Trophoblast cell (in vitro differentiated cells and primary cell): ENCODE results near the gene UMPS.
"Not testable (repeated sequence)": the region's sequence is repeated elsewhere in the genome, so short reads cannot be mapped to it uniquely, and the experiment has no call there.

Source experiments
- DNase-seq, 2 donors: peaks; one replicate each; pipeline ENCODE4 v3.0.0-alpha.2; 2016
- H2AFZ ChIP-seq: 2 replicates; pipeline ENCODE4 v1.6.1; 2013; ENCODE audit warnings: low read length, moderate library complexity, mild to moderate bottlenecking; ENCODE audit not compliant: insufficient read depth, poor library complexity
- H2AK5ac ChIP-seq: 2 replicates; pipeline ENCODE4 v1.6.1; 2013; ENCODE audit warnings: mild to moderate bottlenecking, low read length
- H2BK120ac ChIP-seq: 2 replicates; pipeline ENCODE4 v1.6.1; 2013; ENCODE audit warnings: low read length, mild to moderate bottlenecking, moderate library complexity; ENCODE audit not compliant: insufficient read depth, poor library complexity
- H2BK12ac ChIP-seq: 2 replicates; pipeline ENCODE4 v1.6.1; 2013; ENCODE audit warnings: mild to moderate bottlenecking, low read length, moderate library complexity
- H2BK5ac ChIP-seq: 2 replicates; pipeline ENCODE4 v1.6.1; 2013; ENCODE audit warnings: low read length, low read depth, moderate library complexity, mild to moderate bottlenecking; ENCODE audit not compliant: poor library complexity
- H3K14ac ChIP-seq: 2 replicates; pipeline ENCODE4 v1.6.1; 2013; ENCODE audit warnings: mild to moderate bottlenecking, low read length
- H3K18ac ChIP-seq: 2 replicates; pipeline ENCODE4 v1.6.1; 2013; ENCODE audit warnings: mild to moderate bottlenecking, low read length
- H3K23ac ChIP-seq: 2 replicates; pipeline ENCODE4 v1.6.1; 2013; ENCODE audit warnings: low read length
- H3K27ac ChIP-seq: 2 replicates; pipeline ENCODE4 v1.5.1; 2013; ENCODE audit warnings: low read depth, mild to moderate bottlenecking, inconsistent platforms, low read length, moderate library complexity
- H3K27me3 ChIP-seq: 2 replicates; pipeline ENCODE4 v1.6.1; 2013; ENCODE audit warnings: inconsistent platforms, mild to moderate bottlenecking, low read length, moderate library complexity; ENCODE audit not compliant: insufficient read depth
- H3K36me3 ChIP-seq, 2 experiments: 1 replicate in 1 of 2; 2 replicates in 1 of 2; pipeline ENCODE4 v1.6.1; 2013; ENCODE audit warnings: low read length in 2 of 2, mild to moderate bottlenecking in 2 of 2, moderate library complexity in 1 of 2; ENCODE audit not compliant: insufficient read depth in 2 of 2, control insufficient read depth in 1 of 2
- H3K4ac ChIP-seq: 2 replicates; pipeline ENCODE4 v1.6.1; 2013; ENCODE audit warnings: low read depth, mild to moderate bottlenecking, low read length, moderate library complexity
- H3K4me1 ChIP-seq, 2 experiments: 1 replicate in 1 of 2; 2 replicates in 1 of 2; pipeline ENCODE4 v1.6.1; 2013; ENCODE audit warnings: low read length in 2 of 2, mild to moderate bottlenecking in 2 of 2, moderate library complexity in 1 of 2; ENCODE audit not compliant: insufficient read depth in 2 of 2, control insufficient read depth in 1 of 2
- H3K4me2 ChIP-seq: 2 replicates; pipeline ENCODE4 v1.6.1; 2013; ENCODE audit warnings: inconsistent platforms, mild to moderate bottlenecking, low read length, moderate library complexity
- H3K4me3 ChIP-seq: 2 replicates; pipeline ENCODE4 v1.5.1; 2013; ENCODE audit warnings: mild to moderate bottlenecking, low read depth, low read length, inconsistent platforms
- H3K79me1 ChIP-seq: one replicate; pipeline ENCODE4 v1.6.1; 2013; ENCODE audit warnings: low read length
- H3K79me2 ChIP-seq: 2 replicates; pipeline ENCODE4 v1.6.1; 2013; ENCODE audit warnings: low read length, mild to moderate bottlenecking; ENCODE audit not compliant: control insufficient read depth, insufficient read depth, poor library complexity
- H3K9ac ChIP-seq: 2 replicates; pipeline ENCODE4 v1.6.1; 2013; ENCODE audit warnings: mild to moderate bottlenecking, low read length
- H3K9me3 ChIP-seq: 2 replicates; pipeline ENCODE4 v1.6.1; 2013; ENCODE audit warnings: low read depth, mild to moderate bottlenecking, control low read depth, inconsistent platforms, low read length; ENCODE audit not compliant: insufficient read depth
- H4K12ac ChIP-seq: 2 replicates; pipeline ENCODE4 v1.6.1; 2013; ENCODE audit warnings: low read depth, mild to moderate bottlenecking, low read length, moderate library complexity
- H4K8ac ChIP-seq: 2 replicates; pipeline ENCODE4 v1.6.1; 2013; ENCODE audit warnings: low read depth, mild to moderate bottlenecking, low read length, moderate library complexity
- H4K91ac ChIP-seq: one replicate; pipeline ENCODE4 v1.6.1; 2013; ENCODE audit warnings: low read depth, mild to moderate bottlenecking, low read length, moderate library complexity
- WGBS: extraction: QIAGEN DNeasy Blood & Tissue Kit; methylation state at CpG from one replicate; pipeline ENCODE4 v1.1.7; 2013; ENCODE audit warnings: missing lambda C conversion rate; ENCODE audit not compliant: insufficient read length, insufficient coverage; ENCODE audit errors: extremely low coverage; 5-methylcytosine and 5-hydroxymethylcytosine counted together

UMPS gene

DNA sequence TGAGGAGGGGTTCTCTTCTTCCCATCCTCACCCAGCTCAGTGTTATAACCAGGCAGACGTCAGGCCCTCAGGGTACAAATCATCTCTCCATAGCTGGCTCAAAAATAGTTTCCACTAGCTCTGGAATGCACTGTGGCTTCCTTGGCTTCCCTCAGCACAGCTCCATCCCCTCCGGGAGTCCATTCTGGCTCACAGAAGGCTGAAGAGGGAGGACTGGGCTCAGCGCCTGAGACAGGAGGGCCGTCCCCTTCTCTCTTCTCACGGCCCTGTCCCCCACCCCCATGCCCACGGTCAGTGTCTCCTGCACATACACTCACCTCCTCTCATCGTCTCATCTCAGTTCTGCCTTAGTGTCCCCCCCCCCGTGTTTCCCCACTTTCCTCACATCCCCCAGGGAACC lies 50.1 kb downstream of the UMPS start:
- Histone ChIP-seq H2BK5ac (peak overlapping the region; percentile 97), H3K79me1 (peaks cover 59% of the 10 kb centered on the region), H3K23ac (no peak overlapping the region), H4K12ac (peak overlapping the region; percentile 65), H3K4me3 (no peak overlapping the region), H3K4ac (peak overlapping the region; percentile 61), H4K8ac (peak overlapping the region; percentile 92), H2BK120ac (peak overlapping the region; percentile 98), H3K9ac (no peak overlapping the region), H2AFZ (peak overlapping the region; percentile 32), H4K91ac (peak overlapping the region; percentile 99), H3K18ac (peak overlapping the region; percentile 92), H3K79me2 (peaks cover 15% of the 10 kb centered on the region), H3K27ac (peak overlapping the region; percentile 90), H3K4me2 (peak overlapping the region; percentile 12), H3K9me3 (no peaks in the 10 kb centered on the region), H2BK12ac (peak overlapping the region; percentile 97), H3K27me3 (no peaks in the 10 kb centered on the region), H2AK5ac (peak overlapping the region; percentile 98), H3K36me3 (peaks cover 26 to 31% of the 10 kb centered on the region in 2 experiments), H3K4me1 (peaks cover 53 to 62% of the 10 kb centered on the region in 2 experiments), H3K14ac (peak overlapping the region; percentile 96)
- DNase-seq: peak; percentile 81 to 93
- WGBS: no CpG with 5 or more reads among the region's 8 CpGs

DNA sequence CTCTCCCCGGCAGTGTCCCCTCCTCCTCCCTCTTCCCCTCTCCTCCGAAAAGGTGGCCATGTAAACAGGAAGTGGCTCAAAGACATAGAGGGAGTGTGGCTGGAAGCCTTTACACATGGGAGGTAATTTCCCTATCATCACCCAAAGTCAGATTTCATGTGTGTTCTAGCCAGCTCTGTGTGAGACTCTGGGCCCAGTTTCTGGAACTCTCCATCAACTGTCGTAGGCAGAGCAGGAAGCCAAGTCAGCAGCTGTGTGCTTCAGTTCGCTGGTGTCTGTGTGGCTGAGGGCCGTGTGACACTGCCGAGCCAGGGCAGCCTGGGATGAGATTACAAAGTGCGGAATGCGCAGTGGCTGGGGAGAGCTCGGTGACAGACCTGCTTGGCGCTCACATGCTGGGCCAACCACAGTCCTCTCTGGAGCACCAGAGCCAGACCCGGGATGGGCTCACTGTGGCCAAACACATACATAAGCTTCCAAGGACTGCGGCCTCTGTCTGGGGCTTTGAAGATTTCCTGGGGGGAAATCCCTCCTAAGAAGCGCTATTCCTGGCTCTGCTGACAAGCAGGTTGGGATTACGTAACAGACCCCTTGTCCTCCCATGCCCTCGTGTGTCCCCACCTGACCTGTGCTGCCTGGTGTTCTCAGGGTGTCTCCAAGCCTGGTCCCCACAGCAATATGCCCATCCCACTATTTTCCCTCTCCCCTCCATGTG lies 50.7 kb downstream of the UMPS start:
- Histone ChIP-seq H2BK12ac (peak overlapping the region; percentile 90), H3K36me3 (peaks cover 24 to 29% of the 10 kb centered on the region in 2 experiments), H2BK5ac (peak overlapping the region; percentile 88), H3K14ac (peak overlapping the region; percentile 77), H3K27me3 (no peaks in the 10 kb centered on the region), H2BK120ac (peak overlapping the region; percentile 98), H3K79me2 (peaks cover 15% of the 10 kb centered on the region), H3K79me1 (peaks cover 56% of the 10 kb centered on the region), H3K4ac (peak overlapping the region; percentile 61), H4K8ac (peak overlapping the region; percentile 92), H2AFZ (peak overlapping the region; percentile 46), H3K9me3 (no peaks in the 10 kb centered on the region), H4K91ac (peak overlapping the region; percentile 57), H3K4me1 (peaks cover 50 to 57% of the 10 kb centered on the region in 2 experiments), H3K27ac (peak overlapping the region; percentile 90), H3K23ac (no peak overlapping the region), H3K4me2 (peak overlapping the region; percentile 2), H3K9ac (no peak overlapping the region), H4K12ac (no peak overlapping the region), H3K4me3 (no peak overlapping the region), H3K18ac (peak overlapping the region; percentile 71), H2AK5ac (peak overlapping the region; percentile 73)
- no CpG with 5 or more reads among the region's 15 CpGs for WGBS
- peak; percentile 77 to 79 for DNase-seq

DNA sequence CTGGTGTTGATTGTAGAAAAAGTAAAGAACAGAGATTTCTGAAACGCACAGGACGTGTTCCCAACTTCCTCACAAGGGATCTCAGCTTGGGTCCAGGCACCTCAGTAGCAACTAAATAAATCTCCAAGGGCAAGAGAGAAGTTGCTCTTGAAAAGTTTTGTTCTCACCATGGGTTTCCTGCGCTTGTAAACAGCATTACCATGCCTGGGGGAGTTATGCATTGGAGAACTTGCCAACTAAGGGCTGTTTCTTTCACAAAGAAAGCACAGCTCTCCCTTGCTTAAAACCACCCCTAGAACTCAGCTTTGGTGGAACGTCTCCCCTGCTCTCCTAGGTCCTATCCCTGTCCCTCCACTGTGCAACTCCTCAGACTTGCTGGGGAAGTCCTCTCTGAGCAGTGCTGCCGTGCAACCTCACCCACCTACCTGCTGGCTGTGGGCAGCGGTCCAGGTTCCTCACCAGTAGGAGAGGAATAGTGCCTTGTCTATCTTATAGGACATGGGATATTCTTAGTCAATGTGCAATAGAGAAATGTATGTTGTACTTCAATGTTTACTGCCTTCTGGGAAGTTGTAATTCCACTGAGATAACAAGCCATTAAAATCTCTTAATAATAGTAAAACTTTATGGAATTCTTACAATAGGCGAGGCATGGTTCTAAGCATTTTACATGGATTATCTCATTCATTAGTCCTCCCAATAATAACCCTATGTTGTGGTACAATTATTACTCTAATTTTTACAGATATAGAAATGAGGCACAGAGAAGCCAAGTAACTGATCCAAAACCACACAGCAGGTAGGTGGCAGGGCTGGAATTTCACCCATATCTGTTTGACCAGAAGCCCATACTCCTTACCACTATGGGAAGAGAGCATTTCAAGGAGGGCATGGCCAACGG lies 51.5 kb downstream of the UMPS start:
- no peaks in the 10 kb centered on the region for H3K27me3 ChIP-seq
- H3K18ac ChIP-seq: peak overlapping the region; percentile 51
- H4K12ac ChIP-seq: no peak overlapping the region
- peak overlapping the region; percentile 90 for H3K27ac ChIP-seq
- no CpG with 5 or more reads among the region's 8 CpGs for WGBS
- peak overlapping the region; percentile 88 for H2BK5ac ChIP-seq
- H3K4me2 ChIP-seq: no peak overlapping the region
- peak overlapping the region; percentile 31 for H2AK5ac ChIP-seq
- H3K4ac ChIP-seq: peak overlapping the region; percentile 29
- H3K14ac ChIP-seq: peak overlapping the region; percentile 77
- peaks cover 15% of the 10 kb centered on the region for H3K79me2 ChIP-seq
- peak overlapping the region; percentile 98 for H2BK120ac ChIP-seq
- no peak overlapping the region for H3K4me3 ChIP-seq
- no peak overlapping the region for H3K9ac ChIP-seq
- peak overlapping the region; percentile 57 for H4K91ac ChIP-seq
- H2AFZ ChIP-seq: no peak overlapping the region
- peak overlapping the region; percentile 69 for H4K8ac ChIP-seq
- H3K23ac ChIP-seq: no peak overlapping the region
- peaks cover 25 to 26% of the 10 kb centered on the region in 2 experiments for H3K36me3 ChIP-seq
- H3K79me1 ChIP-seq: peaks cover 56% of the 10 kb centered on the region
- H3K9me3 ChIP-seq: no peaks in the 10 kb centered on the region
- peaks cover 50 to 58% of the 10 kb centered on the region in 2 experiments for H3K4me1 ChIP-seq
- H2BK12ac ChIP-seq: peak overlapping the region; percentile 37
- DNase-seq: no peak

DNA sequence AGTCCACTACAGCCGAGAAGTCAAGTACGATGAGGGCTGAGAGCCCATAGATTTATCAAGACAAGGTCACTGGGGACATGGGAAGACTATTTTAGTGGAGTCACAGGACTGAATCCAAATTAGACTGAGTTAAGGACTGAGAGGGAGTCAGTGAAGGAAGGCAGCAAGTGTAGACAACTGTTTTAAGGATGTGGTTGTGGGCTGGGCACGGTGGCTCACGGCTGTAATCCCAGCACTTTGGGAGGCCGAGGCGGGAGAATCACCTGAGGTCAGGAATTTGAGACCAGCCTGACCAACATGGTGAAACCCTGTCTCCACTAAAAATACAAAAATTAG lies 52.1 kb downstream of the UMPS start:
- H4K91ac ChIP-seq, H4K12ac ChIP-seq, H3K27me3 ChIP-seq, H2AK5ac ChIP-seq, H3K23ac ChIP-seq, H2BK5ac ChIP-seq, H4K8ac ChIP-seq, H3K4me3 ChIP-seq, H3K9ac ChIP-seq, H3K27ac ChIP-seq, H2AFZ ChIP-seq, DNase-seq, H3K4me2 ChIP-seq, H3K9me3 ChIP-seq: not testable (repeated sequence)
- H3K4me1 ChIP-seq: peaks cover 45 to 56% of the 10 kb centered on the region in 2 experiments
- H3K79me2 ChIP-seq: peaks cover 13% of the 10 kb centered on the region
- peak overlapping the region; percentile 46 for H3K18ac ChIP-seq
- peaks cover 55% of the 10 kb centered on the region for H3K79me1 ChIP-seq
- H3K36me3 ChIP-seq: peaks cover 22 to 24% of the 10 kb centered on the region in 2 experiments
- no CpG with 5 or more reads among the region's 6 CpGs for whole genome bisulfite sequencing
- H3K14ac ChIP-seq: peak overlapping the region; percentile 32
- peak overlapping the region; percentile 29 for H3K4ac ChIP-seq
- peak overlapping the region; percentile 70 for H2BK120ac ChIP-seq
- peak overlapping the region; percentile 37 for H2BK12ac ChIP-seq
